ENCODE measurements around the gene PLXDC1.

- TF ChIP-seq CTCF (IDR thresholded peaks at IDR 0.05; ENCODE audit: low read depth, low read length) (no peak), EZH2phosphoT487 (IDR thresholded peaks at IDR 0.05; ENCODE audit: low read depth) (no peak)
Measured at GRCh38 chr17:39084558-39084957, 66.9 kb downstream of the PLXDC1 start.
